Suprapubic skin (tissue), 4 donors: ENCODE measurements around the gene MOB1A. TPM values are rescaled to one million over a fixed set of nuclear protein-coding genes. Genes with fewer than 3 reads are reported as not detected.

Source experiments
- DNase-seq, 2 donors: peaks; one replicate each; pipeline ENCODE4 v3.0.0-alpha.2; 2019; ENCODE audit warnings: low spot score in 2 of 2
- H3K27ac ChIP-seq: fragments of 200-600 bp; sonication (generic); one replicate; pipeline ENCODE4 v1.5.1; 2019
- H3K27me3 ChIP-seq: fragments of 200-600 bp; sonication (generic); one replicate; pipeline ENCODE4 v1.5.1; 2019
- H3K36me3 ChIP-seq: fragments of 200-600 bp; sonication (generic); one replicate; pipeline ENCODE4 v1.5.1; 2019
- H3K4me1 ChIP-seq: fragments of 200-600 bp; sonication (generic); one replicate; pipeline ENCODE4 v1.5.1; 2019
- H3K4me3 ChIP-seq: fragments of 200-600 bp; sonication (generic); one replicate; pipeline ENCODE4 v1.5.1; 2019; ENCODE audit warnings: mild to moderate bottlenecking
- H3K9me3 ChIP-seq: fragments of 200-600 bp; sonication (generic); one replicate; pipeline ENCODE4 v1.5.1; 2019
- CTCF ChIP-seq, 2 donors: fragments of 200-600 bp in 1 of 2; fragments of 450-650 bp in 1 of 2; sonication (generic) in 1 of 2; IDR thresholded peaks; one replicate each; pipeline ENCODE4 v1.5.1; 2016 to 2019; ENCODE audit warnings: antibody characterized with exemption in 2 of 2, mild to moderate bottlenecking in 1 of 2, moderate library complexity in 1 of 2
- EP300 ChIP-seq: sonication (generic); formaldehyde crosslinking; IDR thresholded peaks from one replicate; pipeline ENCODE4 v1.6.1; 2017; ENCODE audit warnings: antibody characterized with exemption
- POLR2A ChIP-seq, 2 donors: fragments of 450-650 bp; IDR thresholded peaks; one replicate each; pipeline ENCODE4 v1.6.1; 2017; ENCODE audit warnings: antibody characterized with exemption in 2 of 2, mild to moderate bottlenecking in 2 of 2, moderate library complexity in 2 of 2
- POLR2AphosphoS5 ChIP-seq, 3 donors: sonication (generic); formaldehyde crosslinking; IDR thresholded peaks; one replicate each; pipeline ENCODE4 v1.6.1; 2017; ENCODE audit warnings: antibody characterized with exemption in 3 of 3
- WGBS: methylation state at CpG from one replicate; pipeline ENCODE4 v1.1.5; 2018; 5-methylcytosine and 5-hydroxymethylcytosine counted together
- total RNA-seq, 4 donors: library from RNA; depleted of rRNA; stranded (reverse); fragments of >200 nt; gene quantifications; one replicate each; pipeline ENCODE4 v1.1.0, GENCODE V29; 2016

MOB1A gene
- total RNA-seq, 4 donors from 2014 or later: 65.2 to 96.6 (median 79.2) TPM

GRCh38 chr2:74162951-74163350 lies 15.7 kb downstream of the MOB1A start:
- WGBS: 85% methylated on average over 6 of the region's 6 CpGs
- Histone ChIP-seq H3K36me3 (peaks cover 97% of the 10 kb centered on the region), H3K4me3 (no peak overlapping the region), H3K27ac (no peak overlapping the region), H3K9me3 (no peaks in the 10 kb centered on the region), H3K27me3 (no peaks in the 10 kb centered on the region), H3K4me1 (no peaks in the 10 kb centered on the region)
- DNase-seq: no peak
- TF ChIP-seq POLR2A (IDR thresholded peaks at IDR 0.05) (no peak), EP300 (no peak), CTCF (IDR thresholded peaks at IDR 0.05) (no peak), POLR2AphosphoS5 (IDR thresholded peaks at IDR 0.05) (no peak)

GRCh38 chr2:74155830-74156229 lies 22.8 kb downstream of the MOB1A start:
- H3K27ac ChIP-seq: no peak overlapping the region
- no peaks in the 10 kb centered on the region for H3K27me3 ChIP-seq
- H3K36me3 ChIP-seq: peaks cover 72% of the 10 kb centered on the region
- no peak overlapping the region for H3K4me3 ChIP-seq
- TF ChIP-seq EP300: no peak
- TF ChIP-seq CTCF (IDR thresholded peaks at IDR 0.05): no peak
- TF ChIP-seq POLR2AphosphoS5 (IDR thresholded peaks at IDR 0.05): no peak
- TF ChIP-seq POLR2A (IDR thresholded peaks at IDR 0.05): no peak
- no peak for DNase-seq
- no peaks in the 10 kb centered on the region for H3K9me3 ChIP-seq
- H3K4me1 ChIP-seq: no peaks in the 10 kb centered on the region
- 86% methylated on average over 3 of the region's 3 CpGs for WGBS

- peaks cover 43% of the 10 kb centered on the region for H3K36me3 ChIP-seq
Observed at GRCh38 chr2:74152954-74153353, 25.7 kb downstream of the MOB1A start.

GRCh38 chr2:74149570-74150319 lies 28.9 kb downstream of the MOB1A start:
- no peak overlapping the region for H3K27ac ChIP-seq
- H3K9me3 ChIP-seq: no peaks in the 10 kb centered on the region
- no peaks in the 10 kb centered on the region for H3K27me3 ChIP-seq
- TF ChIP-seq EP300: no peak
- no peak for TF ChIP-seq POLR2A (IDR thresholded peaks at IDR 0.05)
- no peak for TF ChIP-seq CTCF (IDR thresholded peaks at IDR 0.05)
- TF ChIP-seq POLR2AphosphoS5 (IDR thresholded peaks at IDR 0.05): no peak
- peaks cover 20% of the 10 kb centered on the region for H3K4me1 ChIP-seq
- H3K4me3 ChIP-seq: no peak overlapping the region
- peaks cover 14% of the 10 kb centered on the region for H3K36me3 ChIP-seq
- 93% methylated on average over 7 of the region's 7 CpGs for WGBS
- no peak for DNase-seq

More at GRCh38 chr2:74152954-74153353, 25.7 kb downstream of the MOB1A start:
- H3K27me3 ChIP-seq: no peaks in the 10 kb centered on the region
- H3K4me1 ChIP-seq: peaks cover 8% of the 10 kb centered on the region
- H3K27ac ChIP-seq: no peak overlapping the region
- WGBS: 96% methylated on average over 2 of the region's 2 CpGs
- TF ChIP-seq EP300 (no peak), CTCF (IDR thresholded peaks at IDR 0.05) (no peak), POLR2A (IDR thresholded peaks at IDR 0.05) (no peak), POLR2AphosphoS5 (IDR thresholded peaks at IDR 0.05) (no peak)
- no peak overlapping the region for H3K4me3 ChIP-seq
- H3K9me3 ChIP-seq: no peaks in the 10 kb centered on the region
- no peak for DNase-seq

GRCh38 chr2:74149247-74149525 lies 29.5 kb downstream of the MOB1A start:
- no peaks in the 10 kb centered on the region for H3K27me3 ChIP-seq
- TF ChIP-seq EP300 (no peak), POLR2A (IDR thresholded peaks at IDR 0.05) (no peak), CTCF (IDR thresholded peaks at IDR 0.05) (no peak), POLR2AphosphoS5 (IDR thresholded peaks at IDR 0.05) (no peak)
- peaks cover 10% of the 10 kb centered on the region for H3K36me3 ChIP-seq
- no peak for DNase-seq
- H3K27ac ChIP-seq: no peak overlapping the region
- 92% methylated on average over 5 of the region's 5 CpGs for WGBS
- no peak overlapping the region for H3K4me3 ChIP-seq
- peaks cover 20% of the 10 kb centered on the region for H3K4me1 ChIP-seq
- H3K9me3 ChIP-seq: no peaks in the 10 kb centered on the region
